GM12878 (cell line): ENCODE data around the gene ELP4. TPM values are rescaled to one million over a fixed set of nuclear protein-coding genes. Genes with fewer than 3 reads are reported as not detected.

Source experiments
- ATAC-seq: fragments of 200-7000 bp; cut with Tn5 transposase; 3 replicates; pipeline ENCODE4 v1.9.1; 2020; ENCODE audit warnings: mild to moderate bottlenecking, moderate library complexity
- BruUV-seq: library from RNA; stranded (reverse); fragments of 400-500 nt; replicated peaks from 2 replicates; lab custom pipeline; 2021; lab: Mats Ljungman, UMichigan
- CTCF ChIA-PET: fragments of 300-600 bp; sonication (Branson Sonifier 250); formaldehyde crosslinking; extraction: SDS; loops from one replicate; lab custom pipeline; 2021; ENCODE audit warnings: inconsistent platforms; lab: Yijun Ruan, JAX
- POLR2A ChIA-PET: fragments of 350-600 bp; formaldehyde crosslinking; extraction: SDS; loops from one replicate; lab custom pipeline; 2021; ENCODE audit warnings: inconsistent platforms; lab: Charles Lee
- RAD21 ChIA-PET: fragments of 300-600 bp; sonication (Branson Sonifier 250); formaldehyde crosslinking; loops from one replicate; lab custom pipeline; 2023; ENCODE audit warnings: antibody characterized with exemption; ENCODE audit not compliant: unreplicated experiment; lab: Charles Lee
- SMC1A ChIA-PET: fragments of 300-600 bp; sonication (Branson Sonifier 250); formaldehyde crosslinking; loops from one replicate; lab custom pipeline; 2023; ENCODE audit not compliant: unreplicated experiment, uncharacterized antibody; lab: Charles Lee
- DNase-seq: peaks from one replicate; pipeline ENCODE4 v3.0.0-alpha.2; 2011; ENCODE audit warnings: low read depth, low spot score
- FAIRE-seq: peaks from 3 replicates; lab custom pipeline; 2011; peaks lifted over from hg19 to GRCh38; lab: Jason Lieb, UNC
- H2AFZ ChIP-seq: 2 replicates; pipeline ENCODE4 v1.6.0; 2011; ENCODE audit warnings: low read depth, low read length, control low read depth; ENCODE audit not compliant: control insufficient read depth
- H3K27ac ChIP-seq: 2 replicates; pipeline ENCODE4 v1.5.1; 2011; ENCODE audit warnings: control low read depth; ENCODE audit not compliant: control insufficient read depth, insufficient read depth
- H3K27me3 ChIP-seq, 2 experiments: replicated peaks in 1 of 2; 2 replicates each; pipeline versions ENCODE4 v1.6.0 to v1.6.1; 2011; ENCODE audit warnings: low read length in 1 of 2; ENCODE audit not compliant: control insufficient read depth in 2 of 2, insufficient read depth in 2 of 2
- H3K36me3 ChIP-seq, 2 experiments: 2 replicates each; pipeline ENCODE4 v1.5.1; 2011; ENCODE audit warnings: low read length in 1 of 2; ENCODE audit not compliant: control insufficient read depth in 2 of 2, insufficient read depth in 2 of 2
- H3K4me1 ChIP-seq: 2 replicates; pipeline ENCODE4 v1.6.1; 2011; ENCODE audit warnings: mild to moderate bottlenecking, low read length, moderate library complexity, mixed read lengths; ENCODE audit not compliant: control insufficient read depth, insufficient read depth
- H3K4me2 ChIP-seq: 2 replicates; pipeline ENCODE4 v1.6.0; 2011; ENCODE audit warnings: control low read depth; ENCODE audit not compliant: control insufficient read depth, insufficient read depth
- H3K4me3 ChIP-seq: fragments of 200-600 bp; sonication (generic); 2 replicates; pipeline ENCODE4 v1.5.1; 2016
- H3K79me2 ChIP-seq: 2 replicates; pipeline ENCODE4 v1.6.0; 2011; ENCODE audit warnings: low read length; ENCODE audit not compliant: control insufficient read depth, insufficient read depth
- H3K9ac ChIP-seq: 2 replicates; pipeline ENCODE4 v1.8.0; 2011; ENCODE audit warnings: low read length, control low read depth, mixed read lengths; ENCODE audit not compliant: control insufficient read depth, insufficient read depth
- H3K9me3 ChIP-seq: replicated peaks from 3 replicates; pipeline ENCODE4 v1.5.1; 2011; ENCODE audit warnings: mild to moderate bottlenecking, low read length; ENCODE audit not compliant: control insufficient read depth, insufficient read depth
- H4K20me1 ChIP-seq: 2 replicates; pipeline ENCODE4 v1.6.0; 2011; ENCODE audit not compliant: control insufficient read depth, insufficient read depth
- ASH2L ChIP-seq: fragments of 300-600, 200-600 bp; sonication (generic); IDR thresholded peaks from 2 replicates; pipeline ENCODE4 v1.6.1; 2017; ENCODE audit warnings: low read depth, mild to moderate bottlenecking, borderline replicate concordance
- CHD1 ChIP-seq: IDR thresholded peaks from 2 replicates; pipeline ENCODE4 v1.6.1; 2012; ENCODE audit warnings: low read depth, low read length, improper control_type of control experiment
- NR2F1 ChIP-seq: fragments of 450-650 bp; conservative IDR thresholded peaks from 2 replicates; pipeline ENCODE4 v1.6.1; 2017; ENCODE audit warnings: mild to moderate bottlenecking
- RAD21 ChIP-seq: IDR thresholded peaks from 2 replicates; pipeline ENCODE4 v1.6.1; 2011; ENCODE audit warnings: mild to moderate bottlenecking, low read depth, low read length, moderate library complexity; ENCODE audit not compliant: insufficient read depth
- RB1 ChIP-seq: fragments of 450-650 bp; formaldehyde crosslinking; IDR thresholded peaks from 2 replicates; pipeline ENCODE4 v1.6.1; 2017; ENCODE audit warnings: mild to moderate bottlenecking, borderline replicate concordance
- SIN3A ChIP-seq: IDR thresholded peaks from 2 replicates; pipeline ENCODE4 v1.6.1; 2012; ENCODE audit warnings: low read depth, low read length, improper control_type of control experiment
- SMC3 ChIP-seq: IDR thresholded peaks from 2 replicates; pipeline ENCODE4 v1.6.1; 2011; ENCODE audit warnings: low read length, improper control_type of control experiment, borderline replicate concordance
- WGBS: methylation state at CpG from one replicate; pipeline ENCODE4 v1.1.6; 2016; ENCODE audit warnings: low lambda C conversion rate; ENCODE audit not compliant: insufficient replicate concordance, insufficient coverage; ENCODE audit errors: missing lambda C conversion rate; 5-methylcytosine and 5-hydroxymethylcytosine counted together
- in situ Hi-C: fragments of 300-500 bp; cut with MboI; formaldehyde crosslinking; loops from 9 replicates; pipeline ENCODE4 v1.14.3; 2018; ENCODE audit warnings: mixed read lengths
- intact Hi-C: fragments of 100-400 bp; cut with micrococcal nuclease; formaldehyde crosslinking; loops from one replicate; pipeline ENCODE4 v1.14.2; 2022; ENCODE audit not compliant: unreplicated experiment
- polyA plus RNA-seq, 11 experiments: library from polyadenylated mRNA; depleted of rRNA in 4 of 11; unstranded in 6 of 11; stranded (reverse) in 5 of 11; fragments of >200 nt; fragmentation: Nextera tagmentation in 4 of 11; fragmentation: Illumina TruSeq in 1 of 11; extraction: Ambion mirVana in 4 of 11; extraction: Trizol in 1 of 11; gene quantifications; 1 replicate in 1 of 11; 2 replicates in 10 of 11; pipeline versions ENCODE4 v1.2.1 to v1.2.3, GENCODE V29; 2011 to 2016; ENCODE audit warnings: inconsistent platforms in 2 of 11, missing spikeins in 2 of 11, low read depth in 1 of 11
- total RNA-seq, 4 experiments: library from RNA; depleted of rRNA in 3 of 4; stranded (reverse); fragments of >200 nt in 3 of 4; fragmentation: Illumina TruSeq in 1 of 4; extraction: Trizol in 1 of 4; gene quantifications; 2 replicates each; pipeline versions ENCODE4 v1.2.1 to v1.2.3, GENCODE V29; 2013 to 2021
- TF ChIP-seq, protein P1 (sequence below): IDR thresholded peaks from 2 replicates; pipeline ENCODE4 v1.6.1; 2012; ENCODE audit warnings: low read depth, low read length, improper control_type of control experiment
- TF ChIP-seq, protein P2 (sequence below), 3 experiments: IDR thresholded peaks in 2 of 3; conservative IDR thresholded peaks in 1 of 3; 2 replicates each; pipeline ENCODE4 v1.5.1; 2011; ENCODE audit warnings: low read depth in 3 of 3, low read length in 3 of 3, mild to moderate bottlenecking in 3 of 3, control low read depth in 2 of 3, moderate library complexity in 2 of 3, inconsistent platforms in 1 of 3, mixed read lengths in 1 of 3; ENCODE audit not compliant: control insufficient read depth in 2 of 3, insufficient read depth in 1 of 3; ENCODE audit errors: extremely low read depth in 1 of 3
- TF ChIP-seq, protein P3 (sequence below): fragments of 450-650 bp; IDR thresholded peaks from 2 replicates; pipeline ENCODE4 v1.6.1; 2018; ENCODE audit warnings: borderline replicate concordance, mild to moderate bottlenecking; ENCODE audit not compliant: partially characterized antibody

ELP4 gene
- total and polyA plus RNA-seq, 10 of the 15 experiments (the other 5 are each of a cell fraction or from before 2014, with no cell fraction given): 17.7 to 36.1 (median 27.0) TPM

DNA sequence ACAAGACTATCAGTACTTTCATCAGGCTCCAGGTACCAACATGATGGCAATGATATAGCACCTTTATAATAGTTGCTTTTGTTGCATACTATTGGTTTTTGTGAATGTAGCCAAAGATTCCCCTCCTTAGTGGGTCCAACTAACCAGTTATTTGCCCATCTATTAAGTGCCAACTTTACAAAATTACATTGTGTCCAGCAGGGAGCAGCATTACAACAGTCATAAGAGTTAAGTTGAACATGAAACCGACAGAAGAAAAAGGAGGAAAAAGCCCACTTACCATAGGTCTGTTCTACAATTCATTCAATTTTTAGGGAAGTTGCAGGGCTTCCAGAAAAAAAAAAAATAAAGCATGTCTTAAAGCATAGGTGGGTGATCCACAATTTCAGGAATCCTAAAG, 21.7 kb upstream of the ELP4 start:
- Histone ChIP-seq H3K27me3 (no peaks in the 10 kb centered on the region), H3K36me3 (no peaks in the 10 kb centered on the region), H3K4me1 (no peaks in the 10 kb centered on the region), H3K9ac (no peak overlapping the region), H2AFZ (no peak overlapping the region), H3K4me2 (no peak overlapping the region), H3K27ac (no peak overlapping the region), H3K9me3 (no peaks in the 10 kb centered on the region; the same call in 2 of the 3 replicates), H3K79me2 (peaks cover 1% of the 10 kb centered on the region; the same call in 1 of the 2 replicates), H4K20me1 (no peaks in the 10 kb centered on the region), H3K4me3 (no peak overlapping the region)
- TF ChIP-seq CHD1 (no peak), ASH2L (no peak), SIN3A (no peak), SMC3 (peak; percentile 50; the same call in 1 of the 2 replicates), RB1 (no peak), RAD21 (peak; percentile 57), NR2F1 (no peak)
- TF ChIP-seq, protein P1, sequence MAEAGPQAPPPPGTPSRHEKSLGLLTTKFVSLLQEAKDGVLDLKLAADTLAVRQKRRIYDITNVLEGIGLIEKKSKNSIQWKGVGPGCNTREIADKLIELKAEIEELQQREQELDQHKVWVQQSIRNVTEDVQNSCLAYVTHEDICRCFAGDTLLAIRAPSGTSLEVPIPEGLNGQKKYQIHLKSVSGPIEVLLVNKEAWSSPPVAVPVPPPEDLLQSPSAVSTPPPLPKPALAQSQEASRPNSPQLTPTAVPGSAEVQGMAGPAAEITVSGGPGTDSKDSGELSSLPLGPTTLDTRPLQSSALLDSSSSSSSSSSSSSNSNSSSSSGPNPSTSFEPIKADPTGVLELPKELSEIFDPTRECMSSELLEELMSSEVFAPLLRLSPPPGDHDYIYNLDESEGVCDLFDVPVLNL: no peak
- TF ChIP-seq, protein P2, sequence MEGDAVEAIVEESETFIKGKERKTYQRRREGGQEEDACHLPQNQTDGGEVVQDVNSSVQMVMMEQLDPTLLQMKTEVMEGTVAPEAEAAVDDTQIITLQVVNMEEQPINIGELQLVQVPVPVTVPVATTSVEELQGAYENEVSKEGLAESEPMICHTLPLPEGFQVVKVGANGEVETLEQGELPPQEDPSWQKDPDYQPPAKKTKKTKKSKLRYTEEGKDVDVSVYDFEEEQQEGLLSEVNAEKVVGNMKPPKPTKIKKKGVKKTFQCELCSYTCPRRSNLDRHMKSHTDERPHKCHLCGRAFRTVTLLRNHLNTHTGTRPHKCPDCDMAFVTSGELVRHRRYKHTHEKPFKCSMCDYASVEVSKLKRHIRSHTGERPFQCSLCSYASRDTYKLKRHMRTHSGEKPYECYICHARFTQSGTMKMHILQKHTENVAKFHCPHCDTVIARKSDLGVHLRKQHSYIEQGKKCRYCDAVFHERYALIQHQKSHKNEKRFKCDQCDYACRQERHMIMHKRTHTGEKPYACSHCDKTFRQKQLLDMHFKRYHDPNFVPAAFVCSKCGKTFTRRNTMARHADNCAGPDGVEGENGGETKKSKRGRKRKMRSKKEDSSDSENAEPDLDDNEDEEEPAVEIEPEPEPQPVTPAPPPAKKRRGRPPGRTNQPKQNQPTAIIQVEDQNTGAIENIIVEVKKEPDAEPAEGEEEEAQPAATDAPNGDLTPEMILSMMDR (IDR thresholded peaks at IDR 0.05 in 2 of 3, conservative IDR thresholded peaks at IDR 0.05 in 1 of 3; ENCODE audit: control insufficient read depth in 2 of 3, extremely low read depth in 1 of 3, insufficient read depth in 1 of 3, low read depth in 3 of 3, low read length in 3 of 3): peak; percentile 2 to 47 (median 21); a peak in 2 of 6 replicates
- TF ChIP-seq, protein P3, sequence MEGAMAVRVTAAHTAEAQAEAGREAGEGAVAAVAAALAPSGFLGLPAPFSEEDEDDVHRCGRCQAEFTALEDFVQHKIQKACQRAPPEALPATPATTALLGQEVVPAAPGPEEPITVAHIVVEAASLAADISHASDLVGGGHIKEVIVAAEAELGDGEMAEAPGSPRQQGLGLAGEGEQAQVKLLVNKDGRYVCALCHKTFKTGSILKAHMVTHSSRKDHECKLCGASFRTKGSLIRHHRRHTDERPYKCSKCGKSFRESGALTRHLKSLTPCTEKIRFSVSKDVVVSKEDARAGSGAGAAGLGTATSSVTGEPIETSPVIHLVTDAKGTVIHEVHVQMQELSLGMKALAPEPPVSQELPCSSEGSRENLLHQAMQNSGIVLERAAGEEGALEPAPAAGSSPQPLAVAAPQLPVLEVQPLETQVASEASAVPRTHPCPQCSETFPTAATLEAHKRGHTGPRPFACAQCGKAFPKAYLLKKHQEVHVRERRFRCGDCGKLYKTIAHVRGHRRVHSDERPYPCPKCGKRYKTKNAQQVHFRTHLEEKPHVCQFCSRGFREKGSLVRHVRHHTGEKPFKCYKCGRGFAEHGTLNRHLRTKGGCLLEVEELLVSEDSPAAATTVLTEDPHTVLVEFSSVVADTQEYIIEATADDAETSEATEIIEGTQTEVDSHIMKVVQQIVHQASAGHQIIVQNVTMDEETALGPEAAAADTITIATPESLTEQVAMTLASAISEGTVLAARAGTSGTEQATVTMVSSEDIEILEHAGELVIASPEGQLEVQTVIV: no peak
- ChIA-PET POLR2A (no interaction called here), RAD21 (no interaction called here), CTCF (interaction anchor here (0.8 to 2.8 kb wide), 4 partner anchors 382 to 471 kb away, joined by 3 to 13 read pairs (median 7); no protein-coding TSS in a partner anchor), SMC1A (interaction anchor here (1.1 to 1.2 kb wide), 3 partner anchors 11 to 519 kb away, joined by 3 to 6 read pairs (median 4); no protein-coding TSS in a partner anchor)
- 64% methylated on average over 1 of the region's 1 CpG for WGBS
- no TSS peak for BruUV-seq
- intact Hi-C loops (loop anchor here (1.0 to 5.0 kb wide), 3 partner anchors 383 to 684 kb away; no protein-coding TSS in a partner anchor), in situ Hi-C loops (no loop called here)
- ATAC-seq: peak; percentile 74
- no peak for DNase-seq
- FAIRE-seq: no peak
